HPDE6-E6E7 (cell line): ENCODE results near the gene SANBR.
"Not testable (repeated sequence)": the region's sequence is repeated elsewhere in the genome, so short reads cannot be mapped to it uniquely, and the experiment has no call there.

Source experiments
- DNase-seq: peaks from one replicate; pipeline ENCODE4 v3.0.0; 2011; ENCODE audit warnings: missing footprints; ENCODE audit errors: extremely low spot score

SANBR gene

DNA sequence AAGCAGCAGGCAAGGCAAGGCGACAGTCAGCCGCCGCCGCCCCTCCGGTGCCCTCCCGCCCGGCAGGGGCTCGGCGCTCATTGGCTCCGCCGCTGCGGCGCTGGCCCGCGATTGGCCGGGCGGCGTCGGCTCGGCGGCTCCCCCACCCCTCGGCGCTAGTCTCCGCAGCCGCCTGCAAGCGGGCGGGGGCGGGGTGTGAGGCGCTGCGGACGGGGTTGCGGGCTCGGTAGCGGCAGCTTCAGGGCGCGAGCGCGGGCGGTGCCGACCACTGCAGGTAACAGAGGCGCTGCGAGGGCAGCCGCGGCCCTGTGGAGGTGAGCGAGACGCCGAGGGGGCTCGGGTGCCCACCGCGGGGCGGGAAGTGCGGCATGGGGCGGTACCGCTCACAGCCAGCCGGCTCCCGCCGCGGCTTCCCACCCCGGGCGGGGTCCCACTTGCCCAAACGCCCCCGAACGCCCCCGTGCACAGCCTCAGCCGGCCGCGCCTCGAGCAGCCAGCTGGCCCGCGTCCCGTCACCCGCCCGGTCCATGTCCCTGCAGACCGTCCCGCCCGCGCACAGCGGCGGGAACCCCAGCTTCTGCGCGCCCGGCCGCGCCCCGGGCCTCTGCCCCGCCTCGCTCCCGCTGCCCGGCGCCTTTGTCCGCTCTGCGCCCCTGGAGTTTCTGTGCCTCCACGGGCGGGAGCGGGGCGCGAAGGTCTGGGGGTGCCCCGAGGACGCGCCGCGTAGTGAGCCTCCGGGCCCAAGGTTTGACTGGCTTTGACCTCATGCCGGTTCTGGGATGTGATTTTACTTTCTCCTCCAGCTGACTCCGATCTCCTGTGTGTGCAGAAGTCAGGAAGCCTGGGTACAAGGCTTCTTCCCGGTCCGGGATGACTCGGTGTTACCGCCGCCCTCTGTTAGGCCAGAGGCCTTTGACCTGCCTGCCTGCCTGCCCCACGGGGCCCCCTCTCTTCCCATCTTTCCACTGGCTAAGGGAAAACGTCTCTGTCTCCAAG lies at the start of gene SANBR:
SANBR (plus strand) TSS at position 158 of the 996 bp plus-strand sequence. CDS start 4,480 bp downstream, outside the sequence.
- DNase-seq = peak; percentile 85

DNA sequence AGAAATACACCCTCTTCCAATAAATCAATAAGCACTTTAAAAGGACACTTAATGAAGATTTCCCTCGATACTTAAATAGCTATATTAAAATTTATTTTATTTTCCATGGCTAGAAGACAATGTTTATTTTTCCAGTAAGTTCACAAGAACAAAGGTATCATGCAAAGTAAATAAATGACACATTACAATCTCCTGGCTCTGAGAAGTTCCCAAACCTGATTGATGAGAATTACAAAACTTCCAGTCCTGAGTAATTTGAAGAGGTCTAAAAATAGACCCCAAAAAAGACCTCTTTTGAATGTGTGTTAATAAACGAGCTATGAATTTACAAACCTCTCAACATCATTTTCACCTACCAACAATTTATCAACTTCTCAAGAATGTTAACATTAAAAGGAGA lies 49.7 kb upstream of the SANBR start:
- no peak for DNase-seq

DNA sequence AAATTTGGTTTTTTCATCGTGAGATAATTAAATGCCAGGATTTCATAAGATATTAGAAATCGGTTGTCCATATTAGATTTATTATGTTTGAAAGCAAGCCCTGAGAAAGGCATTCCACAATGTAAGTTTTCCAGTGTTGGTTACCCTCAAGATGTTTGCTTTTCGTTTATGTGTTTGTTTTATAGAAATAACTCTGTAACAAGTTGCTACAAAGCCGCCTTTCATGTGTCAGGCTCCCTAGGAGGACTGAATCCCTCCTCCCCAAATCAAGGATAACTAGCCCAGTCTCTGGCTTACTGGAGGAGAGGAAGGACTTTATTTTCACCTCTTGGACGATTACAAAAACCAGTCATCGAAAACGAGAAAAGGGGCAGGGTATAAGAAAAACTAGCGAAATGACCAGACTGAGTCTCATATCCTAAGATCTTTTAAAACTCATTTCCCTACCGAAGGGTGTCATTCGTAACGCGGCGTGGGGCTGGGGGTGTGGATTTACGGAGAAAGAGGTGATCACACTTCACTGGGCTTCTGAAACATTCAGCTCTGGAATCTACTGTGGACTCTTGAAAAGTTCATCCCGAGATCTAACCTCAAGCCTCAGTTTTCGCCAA lies 49.2 kb upstream of the SANBR start:
- no peak for DNase-seq

DNA sequence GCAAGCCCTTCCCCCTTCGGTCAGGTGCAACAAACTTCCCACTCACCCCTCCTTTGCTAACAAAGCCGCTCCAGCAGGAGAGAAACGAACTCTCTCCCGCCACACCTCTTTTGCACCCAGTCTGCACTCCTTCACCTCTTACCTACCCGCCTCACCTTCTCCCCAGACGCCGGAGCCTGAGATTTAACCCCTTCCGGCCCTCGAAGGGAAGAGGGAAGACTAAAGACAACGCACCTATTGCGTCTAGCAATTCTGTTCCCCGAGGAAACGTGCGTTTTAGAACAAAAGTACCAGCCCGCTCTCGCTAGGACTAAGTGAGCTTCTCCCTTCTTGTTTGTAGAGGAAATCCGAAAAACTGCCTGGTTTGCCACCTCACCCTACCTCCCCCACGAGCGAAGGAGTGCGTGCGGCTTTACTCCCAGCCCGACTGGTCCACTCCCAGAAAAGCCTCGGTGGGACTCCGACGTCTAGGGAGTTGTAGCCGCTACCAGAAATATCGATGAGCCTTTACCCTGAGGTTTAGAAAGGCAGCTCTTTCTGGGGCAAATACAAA lies 48.6 kb upstream of the SANBR start:
- peak; percentile 77 for DNase-seq

DNA sequence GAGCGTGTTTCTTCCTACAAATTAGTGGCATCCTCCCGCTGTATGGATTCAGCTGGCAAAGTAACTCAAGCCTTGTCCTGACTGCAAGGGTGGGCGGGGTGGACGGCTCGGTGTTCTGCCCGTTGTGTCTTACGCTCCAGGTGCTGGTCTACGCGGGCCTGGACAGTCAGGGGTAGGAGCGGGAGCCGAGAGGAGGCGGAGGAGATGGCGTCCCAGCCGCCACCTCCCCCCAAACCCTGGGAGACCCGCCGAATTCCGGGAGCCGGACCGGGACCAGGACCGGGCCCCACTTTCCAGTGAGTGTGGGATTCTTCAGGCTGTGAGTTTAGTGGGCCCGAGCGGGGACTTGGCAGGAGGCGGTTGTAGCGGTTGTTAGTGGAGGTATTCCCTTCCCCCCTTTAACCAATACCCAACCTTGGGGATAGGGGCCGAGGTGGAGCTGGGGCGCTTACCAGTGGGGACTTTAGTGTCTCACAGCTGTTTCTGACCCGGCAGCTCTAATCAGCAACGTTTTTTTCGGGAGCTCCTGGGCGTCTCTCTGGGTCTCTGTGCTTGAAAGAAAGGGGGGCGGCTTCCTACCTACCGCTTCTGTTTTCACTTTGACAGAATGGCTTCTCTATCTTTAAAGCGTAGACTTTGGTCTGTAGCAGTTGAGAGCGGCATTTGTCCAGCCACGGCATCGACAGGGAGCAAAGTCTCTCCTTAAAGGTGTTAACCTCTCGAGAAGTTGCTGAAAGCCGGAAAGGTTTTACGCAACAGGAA lies 47.9 kb upstream of the SANBR start, which contains the start of the genes PEX13 and PUS10:
PEX13 (plus strand) TSS at position 165 of the 762 bp plus-strand sequence; CDS start at position 205, 40 bp downstream.
PUS10 (minus strand) TSS at position 700 of the 762 bp plus-strand sequence. CDS start 6,365 bp downstream, outside the sequence.
- DNase-seq = peak; percentile 82

DNA sequence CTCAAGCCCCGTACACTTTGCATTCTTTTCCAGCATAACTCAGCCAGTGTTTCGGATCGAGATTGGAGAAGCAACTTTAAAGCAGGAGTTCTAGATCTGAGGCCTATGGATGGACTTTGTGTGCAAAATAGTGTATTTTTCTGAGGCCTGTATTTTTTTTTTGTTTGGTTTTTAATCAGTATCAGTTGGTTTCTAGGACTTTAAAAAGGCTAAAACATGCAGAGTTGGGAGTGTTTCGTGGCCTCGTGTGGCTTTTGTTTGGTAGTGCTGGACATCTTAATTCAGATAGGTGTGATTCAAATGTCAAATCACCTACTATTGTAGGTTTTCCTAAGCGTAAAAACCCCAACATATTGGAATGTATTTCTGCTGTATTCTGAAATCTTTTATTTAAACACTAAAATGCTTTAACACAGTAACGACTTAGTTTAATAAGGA lies 47.3 kb upstream of the SANBR start:
- DNase-seq = no peak

DNA sequence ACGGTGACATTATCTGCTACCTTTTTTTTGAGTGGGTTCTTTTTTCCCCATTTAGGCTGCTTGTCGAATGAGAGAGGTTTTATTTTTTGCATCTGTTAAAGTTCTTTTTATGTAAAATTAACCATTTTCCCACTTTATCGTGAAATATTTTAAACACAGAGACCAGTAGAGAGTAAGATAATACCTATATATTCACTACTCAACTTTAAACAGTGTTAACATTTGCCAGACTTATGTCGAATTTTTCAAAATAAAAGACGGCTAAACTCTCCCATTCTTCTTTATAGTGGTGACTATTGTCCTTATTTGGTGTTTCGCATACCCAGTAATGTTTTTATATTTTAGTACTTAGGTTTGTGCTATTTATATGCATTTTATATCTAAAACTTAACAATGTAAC lies 46.9 kb upstream of the SANBR start:
- no peak for DNase-seq

DNA sequence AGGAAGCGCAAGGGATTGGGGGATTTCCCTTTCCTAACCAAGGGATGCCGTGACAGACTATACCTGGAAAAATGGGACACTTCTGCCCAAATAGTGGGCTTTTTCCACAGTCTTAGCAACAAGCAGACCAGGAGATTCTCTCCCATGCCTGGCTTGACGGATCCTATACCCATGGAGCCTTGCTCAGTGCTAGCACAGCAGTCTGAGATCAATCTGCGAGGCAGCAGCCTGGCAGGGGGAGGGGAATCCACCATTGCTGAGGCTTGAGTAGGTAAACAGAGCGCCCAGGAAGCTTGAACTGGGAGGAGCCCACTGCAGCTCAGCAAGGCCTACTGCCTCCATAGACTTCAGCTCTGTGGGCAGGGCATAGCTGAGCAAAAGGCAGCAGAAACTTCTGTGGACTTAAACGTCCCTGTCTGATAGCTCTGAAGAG lies 44.4 kb upstream of the SANBR start:
- DNase-seq = no peak

DNA sequence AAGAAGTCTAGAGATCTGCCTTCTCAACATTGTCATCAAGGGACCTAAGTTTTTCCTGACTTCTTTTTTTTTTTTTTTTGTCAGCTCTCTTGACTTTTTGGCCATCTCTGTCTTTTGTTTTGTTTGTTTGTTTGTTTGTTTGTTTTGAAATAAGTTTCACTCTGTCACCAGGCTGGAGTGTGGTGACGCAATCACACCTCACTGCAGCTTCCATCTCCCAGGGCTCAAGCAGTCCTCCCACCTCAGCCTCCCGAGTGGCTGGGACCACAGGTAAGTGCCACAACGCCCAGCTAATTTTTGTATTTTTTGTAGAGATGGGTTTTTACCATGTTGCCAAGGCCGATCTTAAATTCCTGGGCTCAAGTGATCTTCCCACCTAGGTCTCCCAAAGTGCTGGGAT lies 42.0 kb upstream of the SANBR start:
- no peak for DNase-seq

DNA sequence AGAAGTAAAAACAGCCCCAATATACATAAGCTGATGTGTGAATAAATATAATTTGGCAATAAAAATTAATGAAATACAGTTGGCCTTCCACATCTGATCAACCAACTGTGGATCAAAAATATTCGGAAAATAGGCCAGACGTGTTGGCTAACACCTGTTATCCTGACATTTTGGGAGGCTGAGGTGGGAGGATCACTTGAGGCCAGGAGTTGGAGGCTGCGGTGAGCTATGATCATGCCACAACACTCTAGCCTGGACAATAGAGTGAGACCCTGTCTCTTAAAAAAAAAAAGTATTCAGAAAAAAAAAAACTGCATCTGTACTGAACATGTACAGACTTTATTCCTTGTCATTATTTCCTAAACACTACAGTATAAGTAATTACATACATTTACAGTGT lies 36.1 kb upstream of the SANBR start:
- DNase-seq = no peak

DNA sequence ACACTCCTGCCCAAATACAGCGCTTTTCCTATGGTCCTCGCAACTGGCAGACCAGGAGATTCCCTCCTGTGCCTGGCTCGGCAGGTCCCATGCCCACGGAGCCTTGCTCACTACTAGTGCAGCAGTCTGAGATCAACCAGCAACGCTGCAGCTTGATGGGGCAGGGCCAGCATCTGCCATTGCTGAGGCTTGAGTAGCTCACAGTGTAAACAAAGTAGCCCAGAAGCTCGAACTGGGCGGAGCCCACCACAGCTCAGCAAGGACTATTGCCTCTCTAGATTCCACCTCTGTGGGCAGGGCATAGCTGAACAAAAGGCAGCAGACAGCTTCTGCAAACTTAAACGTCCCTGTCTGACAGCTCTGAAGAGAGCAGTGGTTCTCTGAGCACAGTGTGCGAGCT lies 31.1 kb upstream of the SANBR start:
- not testable (repeated sequence) for DNase-seq

DNA sequence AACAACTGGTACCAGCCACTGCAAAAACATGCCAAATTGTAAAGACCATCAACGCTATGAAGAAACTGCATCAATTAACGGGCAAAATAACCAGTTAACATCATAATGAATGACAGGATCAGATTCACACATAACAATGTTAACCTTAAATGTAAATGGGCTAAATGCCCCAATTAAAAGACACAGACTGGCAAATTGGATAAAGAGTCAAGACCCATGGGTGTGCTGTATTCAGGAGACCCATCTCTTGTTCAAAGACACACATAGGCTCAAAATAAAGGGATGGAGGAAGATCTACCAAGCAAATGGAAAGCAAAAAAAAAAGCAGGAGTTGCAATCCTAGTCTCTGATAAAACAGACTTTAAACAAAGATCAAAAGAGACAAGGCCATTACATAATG lies 29.0 kb upstream of the SANBR start:
- not testable (repeated sequence) for DNase-seq

DNA sequence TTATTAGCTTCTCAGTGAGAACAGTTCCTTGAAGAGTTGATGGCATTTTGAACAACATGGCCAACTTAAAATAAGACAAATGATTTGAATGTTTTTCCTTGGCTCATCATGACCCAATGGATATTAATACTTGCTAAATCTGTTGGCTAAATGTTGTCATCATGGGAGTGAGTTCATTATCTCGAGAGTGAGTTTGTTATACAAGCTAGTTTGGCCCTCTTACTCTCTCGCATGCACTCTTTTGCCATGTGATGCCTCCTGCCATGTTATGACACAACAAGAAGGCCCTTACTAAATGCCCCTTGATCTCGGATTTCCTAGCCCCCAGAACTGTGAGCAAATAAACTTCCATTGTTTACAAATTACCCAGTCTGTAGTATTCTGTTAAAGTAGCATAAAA lies 22.9 kb upstream of the SANBR start:
- DNase-seq = no peak

DNA sequence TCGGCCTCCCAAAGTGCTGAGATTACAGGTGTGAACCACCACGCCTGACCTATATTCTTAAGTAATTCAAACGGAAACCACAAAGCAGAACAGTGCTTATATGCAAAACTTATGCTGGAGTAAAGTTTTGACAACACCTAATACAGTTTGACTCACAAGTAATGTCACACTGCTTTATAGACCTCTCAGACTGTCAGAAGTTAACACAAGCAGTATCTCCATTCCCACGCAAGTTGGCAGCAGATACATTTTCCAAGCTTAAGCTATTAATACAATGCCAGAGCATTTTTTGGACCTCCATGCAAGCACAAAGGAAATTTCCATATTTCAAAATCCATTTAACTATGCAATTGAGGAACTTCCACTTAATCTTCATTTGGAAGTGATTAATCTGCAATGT lies 21.0 kb upstream of the SANBR start:
- no peak for DNase-seq

DNA sequence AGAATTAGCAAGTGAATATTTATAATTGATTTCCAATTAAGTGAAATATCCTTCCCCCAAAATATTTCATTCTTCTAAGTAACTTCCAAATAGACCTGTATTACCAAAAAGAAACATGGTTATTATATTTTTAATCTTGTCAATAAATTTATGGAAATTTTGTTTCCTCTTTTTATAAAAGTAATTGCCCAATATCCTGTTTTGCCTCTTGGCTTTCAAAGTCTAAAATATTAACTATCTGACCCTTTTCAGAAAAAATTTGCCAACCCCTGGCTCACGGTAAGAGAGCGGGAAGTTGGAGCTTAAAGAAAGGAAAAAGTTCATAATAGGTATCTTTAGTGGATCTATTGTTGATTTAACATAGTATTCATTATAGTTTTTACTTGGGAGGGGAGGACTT lies 20.4 kb upstream of the SANBR start:
- no peak for DNase-seq

DNA sequence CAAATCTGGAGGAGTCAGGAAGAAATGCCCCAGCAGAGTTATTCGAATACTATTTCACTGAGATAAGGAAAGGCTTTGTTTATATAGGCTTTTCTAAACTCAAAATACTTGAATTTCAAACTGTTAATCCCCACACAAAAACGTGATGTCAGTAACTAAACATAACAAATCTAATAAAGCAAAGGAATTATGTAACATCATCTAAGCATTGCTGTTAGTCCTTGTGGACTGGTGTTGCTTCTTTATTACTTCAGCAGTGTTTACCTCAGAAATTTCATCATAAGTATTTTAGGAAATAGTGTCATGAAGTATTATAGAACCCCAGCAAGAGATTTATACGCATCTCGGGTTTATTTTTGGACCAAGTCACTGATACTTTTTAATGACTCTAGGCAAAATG lies 19.7 kb upstream of the SANBR start:
- DNase-seq = no peak

DNA sequence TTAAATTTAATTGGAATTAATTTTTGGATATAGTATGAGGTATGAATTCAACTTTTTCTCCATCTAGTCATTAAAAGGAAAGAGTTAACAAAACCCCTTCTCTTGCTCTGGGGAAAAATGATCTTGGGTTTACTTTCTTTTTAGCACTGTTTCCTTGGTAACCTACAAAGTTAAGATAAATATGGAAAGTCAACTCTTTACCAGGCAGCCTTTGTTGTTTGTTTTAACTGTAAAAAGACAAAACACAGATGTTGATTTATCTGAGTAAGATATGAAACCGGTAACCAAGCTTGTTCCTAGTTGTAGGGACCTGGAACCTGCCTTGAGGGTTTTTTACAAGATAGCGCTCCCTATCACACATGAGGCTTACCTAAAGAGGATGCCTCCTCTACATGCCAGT lies 10.1 kb upstream of the SANBR start:
- no peak for DNase-seq

DNA sequence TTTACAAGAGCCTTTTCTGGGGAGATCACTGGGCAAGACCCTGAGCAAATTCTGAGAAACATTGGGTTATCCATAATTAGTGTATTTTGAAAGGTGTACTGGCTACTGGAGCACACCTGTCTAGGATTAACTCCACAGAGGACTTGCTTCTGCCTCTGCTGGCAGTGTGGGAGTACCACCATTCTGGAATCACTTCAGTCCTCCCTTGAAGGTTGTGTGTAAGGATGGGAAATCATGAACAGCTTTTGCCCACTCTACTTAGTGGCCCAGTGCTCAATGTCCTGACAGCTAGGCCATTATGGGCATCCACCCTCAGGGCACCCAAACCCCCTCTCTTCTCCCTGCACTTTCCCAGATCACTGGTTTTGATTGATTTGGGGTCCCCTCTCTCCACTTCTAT lies 8.1 kb upstream of the SANBR start:
- no peak for DNase-seq

DNA sequence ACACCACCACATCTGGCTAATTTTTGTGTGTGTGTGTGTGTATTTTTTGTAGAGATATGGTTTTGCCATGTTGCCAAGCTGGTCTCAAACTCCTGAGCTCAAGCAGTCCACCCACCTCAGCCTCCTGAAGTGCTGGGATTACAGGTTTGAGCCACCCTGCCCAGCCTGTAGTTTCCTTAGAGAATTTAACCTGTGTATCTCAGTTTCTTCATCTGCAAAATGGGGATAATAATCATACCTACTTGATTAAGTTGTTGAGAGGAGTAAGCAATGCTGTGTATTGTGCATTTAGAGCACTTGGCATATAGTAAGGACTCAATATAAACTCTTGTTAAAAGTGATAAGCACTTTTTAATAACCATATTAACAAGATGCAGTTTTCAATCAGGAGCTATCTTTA lies 6.3 kb upstream of the SANBR start:
- no peak for DNase-seq

DNA sequence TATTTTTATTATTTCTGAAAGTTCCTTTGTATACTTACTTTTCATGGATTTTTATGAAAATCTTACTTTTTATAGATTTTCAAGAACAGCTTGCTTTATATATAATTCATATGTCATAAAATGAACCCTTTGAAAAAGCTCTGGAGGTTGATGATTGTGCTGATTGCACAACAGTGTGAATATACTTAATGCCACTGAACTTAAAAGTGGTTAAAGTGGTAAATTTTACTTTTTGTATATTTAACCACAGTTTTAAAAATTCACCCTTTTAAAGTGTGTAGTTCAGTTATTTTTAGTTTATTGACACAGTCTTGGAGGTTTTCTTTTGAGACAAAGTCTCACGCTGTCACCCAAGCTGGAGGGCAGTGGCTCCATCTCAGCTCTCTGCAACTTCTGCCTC lies 8.4 kb downstream of the SANBR start:
- no peak for DNase-seq

DNA sequence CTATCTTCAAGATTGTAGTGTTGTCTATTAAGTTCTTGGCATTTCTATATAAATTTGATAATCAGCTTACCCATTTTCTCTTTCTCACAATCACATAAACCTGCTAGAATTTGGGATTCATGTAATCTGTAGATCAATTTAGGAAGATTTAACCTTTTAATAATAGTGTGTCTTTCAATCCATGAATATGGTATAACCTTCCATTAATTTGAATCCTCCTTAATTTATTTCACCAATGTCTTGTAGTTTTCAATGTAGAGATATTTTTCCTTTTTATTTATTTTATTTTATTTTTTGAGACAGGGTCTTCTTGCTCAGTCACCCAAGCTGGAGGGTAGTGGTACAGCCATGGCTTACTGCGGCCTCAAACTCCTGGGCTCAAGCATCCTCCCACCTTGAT lies 20.2 kb downstream of the SANBR start:
- no peak for DNase-seq

DNA sequence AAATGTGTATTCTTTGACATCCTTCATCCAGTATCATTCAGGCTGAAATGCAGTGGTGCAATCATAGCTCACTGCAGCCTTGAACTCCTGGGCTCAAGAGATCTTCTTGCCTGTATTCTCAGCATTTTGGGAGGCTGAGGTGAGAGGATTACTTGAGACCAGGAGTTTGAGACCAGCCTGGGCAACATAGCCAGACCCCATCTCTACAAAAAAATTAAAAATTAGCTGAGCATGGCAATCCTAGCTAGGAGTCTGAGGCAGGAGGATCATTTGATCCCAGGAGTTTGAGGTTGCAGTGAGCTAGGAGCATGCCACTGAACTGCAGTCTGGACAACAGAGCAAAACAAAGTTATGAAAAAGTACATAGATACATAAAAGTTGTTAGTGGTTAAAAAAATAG lies 24.1 kb downstream of the SANBR start:
- DNase-seq = no peak
